GM21447 (cell line): Measurements from ENCODE around the gene COX19.
"Not testable (repeated sequence)": the region's sequence is repeated elsewhere in the genome, so short reads cannot be mapped to it uniquely, and the experiment has no call there.

Source experiments
- ATAC-seq: cut with Tn5 transposase; IDR thresholded peaks from one replicate; pipeline ENCODE4 v1.9.1; 2021; ENCODE audit not compliant: unreplicated experiment

COX19 gene

GRCh38 chr7:931871-932650 lies 43.3 kb downstream of the COX19 start:
- ATAC-seq: no peak

- ATAC-seq: no peak
Measured at GRCh38 chr7:930975-931758, 44.2 kb downstream of the COX19 start.

- ATAC-seq: no peak
Measured at GRCh38 chr7:929311-929711, 46.0 kb downstream of the COX19 start.

DNA sequence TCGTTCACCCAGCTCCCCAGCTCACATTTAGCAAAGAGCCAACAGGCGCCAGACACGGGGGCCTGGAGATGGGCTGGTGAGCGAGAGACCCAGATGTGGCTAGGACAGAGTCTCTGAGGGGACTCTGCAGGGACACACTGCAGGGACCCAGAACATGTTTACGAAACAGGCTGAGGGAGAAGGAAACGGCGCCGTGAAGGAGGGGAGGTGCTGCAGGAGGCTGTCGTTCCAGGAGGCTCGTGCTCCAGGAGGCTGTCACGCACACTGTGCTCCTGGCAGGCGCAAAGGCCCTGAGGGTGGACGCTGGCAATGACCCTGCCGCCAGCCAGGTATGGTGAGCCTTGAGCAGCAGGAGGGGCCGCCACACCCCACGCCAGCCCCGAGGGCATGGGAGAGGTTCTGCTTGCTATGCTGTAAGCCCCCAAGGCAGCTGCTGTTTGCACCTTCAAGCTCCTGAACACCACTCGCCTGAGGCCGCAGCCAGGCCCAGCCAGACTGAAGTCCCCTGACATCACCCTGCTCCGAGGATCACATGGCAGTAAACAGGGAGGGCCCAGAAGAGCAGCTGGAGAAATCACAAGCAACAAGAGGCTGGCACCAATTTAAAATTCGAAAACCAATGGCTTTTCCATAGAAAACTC lies 48.2 kb downstream of the COX19 start:
- ATAC-seq: no peak

- no peak for ATAC-seq
Measured at GRCh38 chr7:926061-927030, 49.0 kb downstream of the COX19 start.

GRCh38 chr7:925601-926000 lies 49.7 kb downstream of the COX19 start:
- ATAC-seq: no peak

GRCh38 chr7:924541-925231 lies 50.7 kb downstream of the COX19 start:
- ATAC-seq: peak; percentile 48

- ATAC-seq: not testable (repeated sequence)
Measured at GRCh38 chr7:924042-924441, 51.3 kb downstream of the COX19 start.

DNA sequence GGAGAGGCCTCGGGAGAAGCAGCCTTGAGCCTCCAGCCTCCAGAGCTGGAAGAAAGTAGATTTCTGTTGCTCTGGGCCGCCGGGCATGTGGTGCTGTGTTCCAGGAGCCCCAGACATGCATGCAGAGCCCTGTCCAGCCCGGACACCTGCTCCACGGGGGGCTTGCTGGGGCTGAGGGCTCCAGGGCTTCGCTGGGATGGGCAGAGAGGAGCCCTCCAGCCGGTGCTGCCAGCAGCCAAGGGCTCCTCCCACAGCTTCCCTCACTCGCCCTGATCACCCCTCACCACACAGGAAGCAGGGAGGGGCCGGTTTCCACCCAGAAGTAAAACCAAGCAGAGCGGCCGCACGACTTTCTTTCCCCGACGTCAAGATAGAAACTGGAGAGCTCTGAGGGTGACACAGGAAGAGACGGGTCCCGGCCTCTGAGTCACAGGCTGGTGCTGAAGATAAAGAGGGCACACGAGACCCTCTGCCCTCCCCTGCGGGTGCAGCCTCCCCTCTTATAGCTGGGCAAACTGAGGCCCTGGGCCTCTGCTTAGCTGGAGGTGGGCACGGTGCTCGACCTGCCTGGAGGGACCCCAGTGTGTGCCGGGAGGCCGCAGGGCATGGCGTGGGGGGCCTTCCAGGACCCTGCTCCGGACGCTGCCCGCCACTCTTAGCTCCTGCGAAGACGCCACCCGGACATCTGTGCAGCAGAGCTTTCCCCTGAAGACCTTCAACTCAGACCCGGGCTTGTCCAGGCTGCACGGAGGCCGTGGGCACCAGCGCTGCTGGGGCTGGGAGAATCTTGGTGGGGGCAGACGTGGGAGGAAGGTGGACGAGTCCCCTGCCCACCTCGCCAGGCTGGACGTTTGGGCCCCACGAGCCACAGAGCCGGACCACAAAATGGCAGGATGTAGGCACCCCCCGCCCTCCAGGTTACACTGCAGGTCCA lies 52.0 kb downstream of the COX19 start:
- ATAC-seq: peak; percentile 77

DNA sequence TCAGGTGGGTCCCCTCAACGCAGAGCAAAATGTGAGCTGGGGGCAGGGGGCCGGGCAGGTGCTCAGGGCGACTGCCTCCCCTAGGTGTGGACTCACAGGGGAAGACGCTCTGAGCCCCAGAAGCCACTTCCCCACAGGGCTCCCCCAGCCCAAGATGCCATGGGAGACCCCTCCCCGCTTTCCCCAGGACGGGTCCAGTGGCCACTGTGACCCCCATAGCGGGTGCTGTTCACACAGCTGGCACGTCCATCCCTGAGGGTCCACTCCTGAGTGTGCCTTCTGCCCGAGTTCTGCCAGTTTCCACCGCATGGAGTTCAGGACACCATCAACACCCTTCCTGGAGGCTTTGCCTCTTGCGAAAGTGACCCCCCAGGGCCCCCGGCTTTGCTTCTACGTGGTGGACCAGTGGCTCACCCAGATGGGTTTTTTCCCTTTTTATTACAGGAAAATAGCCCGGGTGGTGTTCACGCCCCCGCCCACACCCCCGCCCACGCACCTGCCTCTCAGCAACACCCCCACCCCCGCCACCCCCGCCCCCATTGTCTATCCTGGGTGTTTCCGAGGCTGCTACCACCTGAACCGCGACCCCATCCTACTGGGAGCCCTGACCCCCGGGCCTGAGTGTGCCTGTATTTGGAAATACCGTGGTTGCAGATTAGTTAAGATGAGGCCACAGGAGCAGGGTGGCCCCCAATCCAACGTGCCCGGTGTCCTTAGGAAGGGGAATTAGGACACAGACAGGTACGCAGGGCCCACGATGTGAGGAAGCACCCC lies 52.8 kb downstream of the COX19 start:
- peak; percentile 1 for ATAC-seq

- no peak for ATAC-seq
Measured at GRCh38 chr7:921581-922333, 53.6 kb downstream of the COX19 start.

DNA sequence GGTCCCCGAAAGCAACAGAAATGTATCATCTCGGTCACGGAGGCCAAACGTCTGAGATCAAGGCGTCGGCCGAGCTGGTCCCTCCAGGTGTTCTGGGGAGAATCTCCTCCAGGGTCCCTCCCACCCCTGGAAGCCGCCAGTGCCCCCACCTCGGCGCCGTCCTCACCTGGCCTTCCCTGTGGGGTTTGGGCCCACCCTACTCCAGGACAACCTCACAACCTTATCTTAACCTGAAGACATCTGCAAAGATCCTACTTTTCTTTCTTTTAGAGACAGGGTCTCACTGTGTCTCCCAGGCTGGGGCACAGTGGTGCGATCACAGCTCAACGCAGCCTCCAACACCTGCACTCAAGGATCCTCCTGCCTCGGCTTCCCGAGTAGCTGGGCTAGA lies 54.3 kb downstream of the COX19 start:
- ATAC-seq: no peak

- no peak for ATAC-seq
Measured at GRCh38 chr7:920351-921070, 54.8 kb downstream of the COX19 start.

DNA sequence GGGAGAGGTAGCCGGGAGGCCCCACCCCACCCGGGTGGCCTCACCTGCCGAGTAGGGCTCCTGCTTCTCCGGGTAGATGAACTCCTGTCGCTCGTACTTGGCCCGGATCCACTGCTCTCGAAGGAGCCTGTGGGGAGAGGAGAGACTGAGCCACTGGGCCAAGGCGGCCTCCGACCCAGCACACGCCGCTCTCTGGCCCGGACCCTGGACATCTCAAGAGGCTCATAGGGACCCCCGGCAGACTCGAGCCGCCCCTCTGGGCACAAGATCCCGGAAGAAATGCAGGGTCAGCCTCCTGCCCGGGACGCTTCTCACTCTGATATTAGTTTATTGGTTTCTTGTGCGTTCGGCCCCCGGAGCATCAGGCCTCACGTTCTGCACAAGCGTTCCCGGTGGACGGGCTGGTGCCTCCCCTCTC lies 55.4 kb downstream of the COX19 start:
- ATAC-seq: no peak

GRCh38 chr7:919114-919442 lies 56.3 kb downstream of the COX19 start:
- ATAC-seq: no peak

DNA sequence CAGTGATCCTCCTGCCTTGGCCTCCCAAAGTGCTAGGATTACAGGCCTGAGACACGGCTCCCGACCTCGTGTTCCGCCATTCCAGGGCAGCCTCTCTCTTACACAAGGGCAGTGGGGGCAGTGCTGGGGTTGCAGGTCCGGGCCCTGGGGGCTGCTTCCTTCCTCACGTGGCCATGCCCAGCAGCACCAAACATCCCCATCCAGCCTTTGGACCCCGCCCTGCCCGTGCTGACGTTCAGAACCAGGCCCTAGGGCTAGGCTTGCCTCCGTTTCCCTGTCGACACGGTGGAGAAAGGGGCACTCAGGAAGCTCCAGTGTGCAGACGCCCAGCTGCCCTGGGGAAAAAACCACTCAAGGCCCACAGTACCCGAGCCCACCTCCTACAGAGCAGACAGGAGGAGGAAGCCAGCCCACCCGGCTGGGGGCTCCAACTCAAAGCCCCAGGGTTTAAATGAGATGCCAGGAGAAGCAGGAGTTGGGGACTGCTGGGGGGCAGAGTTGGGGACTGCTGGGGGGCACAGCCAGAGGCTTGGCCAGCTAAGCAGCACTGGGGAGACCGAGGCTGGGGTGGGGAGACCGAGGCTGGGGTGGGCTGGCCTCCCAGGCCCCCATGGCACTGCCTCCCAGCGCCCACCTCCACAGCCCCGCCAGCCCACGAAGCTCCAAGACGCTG lies 56.8 kb downstream of the COX19 start:
- no peak for ATAC-seq

DNA sequence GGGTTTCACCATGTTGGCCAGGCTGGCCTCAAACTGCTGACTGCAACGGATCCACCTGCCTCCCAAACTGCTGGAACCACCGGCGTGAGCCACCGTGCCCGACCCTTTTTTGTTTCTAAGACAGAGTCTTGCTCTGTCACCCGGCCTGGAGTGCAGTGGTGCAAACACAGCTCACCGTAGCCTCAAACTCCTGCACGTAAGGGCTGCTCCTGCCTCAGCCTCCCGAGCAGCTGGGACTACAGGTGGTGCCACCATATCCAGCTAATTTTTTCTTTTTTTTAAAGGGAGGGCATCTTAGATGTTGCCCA lies 57.3 kb downstream of the COX19 start:
- ATAC-seq: no peak
